ENCODE data around the gene TSPAN15.

DNA sequence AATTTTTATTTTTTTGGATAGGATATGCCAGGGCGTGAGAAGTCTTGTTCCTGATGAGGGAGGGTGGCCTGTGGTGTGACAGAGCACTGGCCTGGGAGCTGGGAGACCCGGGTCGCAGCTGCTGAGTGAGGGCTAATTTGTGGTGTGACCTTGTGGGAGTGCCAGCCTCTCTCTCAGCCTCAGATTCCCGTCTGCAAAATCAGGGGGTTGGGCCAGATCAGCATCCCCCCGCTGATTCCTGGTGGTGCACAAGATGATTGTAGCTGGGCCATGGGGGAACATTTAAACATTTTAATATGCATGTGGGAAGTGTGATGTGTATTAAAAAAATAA is 14.9 kb downstream of the TSPAN15 start:
- TF ChIP-seq EZH2phosphoT487 (IDR thresholded peaks at IDR 0.05; ENCODE audit: borderline replicate concordance, low read depth, low read length), result no peak
- TF ChIP-seq, protein P1, sequence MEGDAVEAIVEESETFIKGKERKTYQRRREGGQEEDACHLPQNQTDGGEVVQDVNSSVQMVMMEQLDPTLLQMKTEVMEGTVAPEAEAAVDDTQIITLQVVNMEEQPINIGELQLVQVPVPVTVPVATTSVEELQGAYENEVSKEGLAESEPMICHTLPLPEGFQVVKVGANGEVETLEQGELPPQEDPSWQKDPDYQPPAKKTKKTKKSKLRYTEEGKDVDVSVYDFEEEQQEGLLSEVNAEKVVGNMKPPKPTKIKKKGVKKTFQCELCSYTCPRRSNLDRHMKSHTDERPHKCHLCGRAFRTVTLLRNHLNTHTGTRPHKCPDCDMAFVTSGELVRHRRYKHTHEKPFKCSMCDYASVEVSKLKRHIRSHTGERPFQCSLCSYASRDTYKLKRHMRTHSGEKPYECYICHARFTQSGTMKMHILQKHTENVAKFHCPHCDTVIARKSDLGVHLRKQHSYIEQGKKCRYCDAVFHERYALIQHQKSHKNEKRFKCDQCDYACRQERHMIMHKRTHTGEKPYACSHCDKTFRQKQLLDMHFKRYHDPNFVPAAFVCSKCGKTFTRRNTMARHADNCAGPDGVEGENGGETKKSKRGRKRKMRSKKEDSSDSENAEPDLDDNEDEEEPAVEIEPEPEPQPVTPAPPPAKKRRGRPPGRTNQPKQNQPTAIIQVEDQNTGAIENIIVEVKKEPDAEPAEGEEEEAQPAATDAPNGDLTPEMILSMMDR (conservative IDR thresholded peaks at IDR 0.05; ENCODE audit: low read length), result no peak
